ENCODE data around the gene GPN2. TPM values are rescaled to one million over a fixed set of nuclear protein-coding genes. Genes with fewer than 3 reads are reported as not detected.

Gene GPN2
- total RNA-seq, 1 donor from 2014 or later = 26.4 TPM

DNA sequence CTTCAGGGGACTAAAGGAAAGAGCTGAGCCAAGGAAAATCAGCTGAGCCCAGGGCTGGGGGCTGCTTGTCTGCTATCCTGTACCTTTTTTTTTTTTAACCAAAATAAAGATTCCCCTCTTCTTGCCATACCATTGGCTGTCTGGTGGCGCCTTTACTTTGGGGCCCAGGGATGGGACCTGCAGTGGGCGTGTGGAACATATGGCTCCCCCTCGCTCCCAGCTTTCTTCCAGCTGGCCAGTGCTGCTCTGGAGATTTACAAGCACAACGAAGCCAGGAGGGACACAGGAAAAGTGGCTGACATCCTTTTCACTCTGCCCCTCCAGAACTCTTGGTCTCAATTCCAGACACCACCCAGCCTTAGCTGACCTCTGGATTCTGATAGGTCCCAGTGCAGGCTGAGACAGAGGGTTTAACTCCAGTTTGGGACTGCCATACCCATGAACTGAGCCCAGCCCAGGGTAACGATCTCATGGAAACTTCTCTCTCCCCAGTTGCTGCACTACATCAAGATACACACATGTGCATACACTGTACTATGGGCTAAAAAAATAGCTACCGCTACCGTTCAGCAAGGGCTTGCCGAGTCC is 32.5 kb downstream of the GPN2 start:
- Mint-ChIP-seq H3K36me3 (ENCODE audit: unreplicated experiment) (peaks cover 18% of the 10 kb centered on the region), H3K27ac (ENCODE audit: unreplicated experiment) (no peak overlapping the region), H3K4me3 (ENCODE audit: unreplicated experiment) (no peak overlapping the region), H3K9me3 (ENCODE audit: unreplicated experiment) (no peaks in the 10 kb centered on the region), H3K27me3 (ENCODE audit: unreplicated experiment) (no peaks in the 10 kb centered on the region), H3K4me1 (ENCODE audit: unreplicated experiment) (peaks cover 9% of the 10 kb centered on the region)
- DNase-seq (ENCODE audit: extremely low spot score, unreplicated experiment) = no peak
- TF ChIP-seq, protein P1, sequence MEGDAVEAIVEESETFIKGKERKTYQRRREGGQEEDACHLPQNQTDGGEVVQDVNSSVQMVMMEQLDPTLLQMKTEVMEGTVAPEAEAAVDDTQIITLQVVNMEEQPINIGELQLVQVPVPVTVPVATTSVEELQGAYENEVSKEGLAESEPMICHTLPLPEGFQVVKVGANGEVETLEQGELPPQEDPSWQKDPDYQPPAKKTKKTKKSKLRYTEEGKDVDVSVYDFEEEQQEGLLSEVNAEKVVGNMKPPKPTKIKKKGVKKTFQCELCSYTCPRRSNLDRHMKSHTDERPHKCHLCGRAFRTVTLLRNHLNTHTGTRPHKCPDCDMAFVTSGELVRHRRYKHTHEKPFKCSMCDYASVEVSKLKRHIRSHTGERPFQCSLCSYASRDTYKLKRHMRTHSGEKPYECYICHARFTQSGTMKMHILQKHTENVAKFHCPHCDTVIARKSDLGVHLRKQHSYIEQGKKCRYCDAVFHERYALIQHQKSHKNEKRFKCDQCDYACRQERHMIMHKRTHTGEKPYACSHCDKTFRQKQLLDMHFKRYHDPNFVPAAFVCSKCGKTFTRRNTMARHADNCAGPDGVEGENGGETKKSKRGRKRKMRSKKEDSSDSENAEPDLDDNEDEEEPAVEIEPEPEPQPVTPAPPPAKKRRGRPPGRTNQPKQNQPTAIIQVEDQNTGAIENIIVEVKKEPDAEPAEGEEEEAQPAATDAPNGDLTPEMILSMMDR (IDR thresholded peaks at IDR 0.05) = no peak

DNA sequence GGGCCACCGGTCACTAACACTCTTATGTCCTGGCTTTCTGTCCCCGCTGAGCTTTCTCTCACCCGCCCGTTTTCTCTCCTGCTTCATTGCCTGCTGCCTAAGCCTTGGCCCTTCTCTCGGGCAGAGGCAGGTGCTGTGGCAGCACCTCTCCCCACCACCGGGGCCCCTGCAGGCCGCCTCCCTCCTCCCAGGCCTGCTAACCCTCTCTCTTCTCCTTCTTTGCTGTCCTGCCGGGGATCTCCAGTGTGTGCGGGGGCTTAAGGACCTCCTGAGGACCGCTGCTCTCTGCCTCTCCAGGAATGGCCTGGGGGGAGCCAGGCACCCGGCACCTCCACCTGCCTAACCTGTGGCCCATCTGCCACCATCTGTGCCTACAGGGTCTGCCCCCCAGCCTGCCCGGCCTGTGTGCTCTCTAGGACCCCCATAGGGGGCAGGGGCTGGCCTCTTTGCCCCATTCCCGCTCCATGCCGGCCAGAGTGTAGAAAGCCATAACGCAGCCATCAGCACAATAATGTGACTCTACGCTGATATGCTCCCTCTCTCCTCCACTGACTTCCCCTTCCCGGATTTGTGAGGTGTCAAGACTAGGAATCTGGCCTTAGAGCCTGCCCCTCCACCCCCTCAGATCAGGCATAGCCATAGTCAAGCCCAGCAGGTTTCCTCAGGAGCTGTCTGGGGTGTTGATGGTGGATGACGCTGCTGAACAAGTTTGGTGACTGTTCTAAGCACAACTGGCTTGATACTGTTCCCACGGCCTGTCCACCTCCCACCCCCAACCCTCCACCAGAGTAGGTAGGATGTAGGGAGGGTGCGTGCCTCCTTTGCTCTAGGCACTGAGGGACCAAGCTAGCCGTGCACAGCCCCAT is 33.2 kb downstream of the GPN2 start:
- DNase-seq (ENCODE audit: extremely low spot score, unreplicated experiment) = no peak
- Mint-ChIP-seq H3K4me1 (ENCODE audit: unreplicated experiment) (peaks cover 9% of the 10 kb centered on the region), H3K27ac (ENCODE audit: unreplicated experiment) (no peak overlapping the region), H3K27me3 (ENCODE audit: unreplicated experiment) (no peaks in the 10 kb centered on the region), H3K9me3 (ENCODE audit: unreplicated experiment) (no peaks in the 10 kb centered on the region), H3K36me3 (ENCODE audit: unreplicated experiment) (peaks cover 24% of the 10 kb centered on the region), H3K4me3 (ENCODE audit: unreplicated experiment) (no peak overlapping the region)
- TF ChIP-seq, protein P1 (IDR thresholded peaks at IDR 0.05) = no peak

DNA sequence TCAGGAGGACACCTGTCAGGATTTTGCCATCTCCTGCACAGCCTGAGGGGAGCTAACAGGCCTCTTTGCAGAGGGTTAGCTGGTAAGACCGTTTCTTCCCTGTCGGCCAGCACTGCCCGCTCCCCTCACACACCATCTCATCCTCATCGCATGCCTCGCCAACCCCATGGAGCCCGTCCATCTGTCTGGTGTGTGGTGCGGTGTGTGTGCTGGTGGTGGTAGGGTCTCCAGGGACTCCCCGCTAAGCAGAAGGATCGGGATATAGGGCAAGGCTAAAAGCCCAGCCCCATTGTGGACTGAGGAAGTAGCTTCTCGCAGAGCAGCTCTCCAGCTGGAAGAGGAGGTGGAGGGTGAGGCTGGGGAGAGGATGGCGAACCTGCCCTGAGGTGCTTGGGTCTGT is 33.9 kb downstream of the GPN2 start:
- Mint-ChIP-seq H3K4me3 (ENCODE audit: unreplicated experiment) (no peak overlapping the region), H3K9me3 (ENCODE audit: unreplicated experiment) (no peaks in the 10 kb centered on the region), H3K27me3 (ENCODE audit: unreplicated experiment) (no peaks in the 10 kb centered on the region), H3K27ac (ENCODE audit: unreplicated experiment) (no peak overlapping the region), H3K36me3 (ENCODE audit: unreplicated experiment) (peaks cover 31% of the 10 kb centered on the region), H3K4me1 (ENCODE audit: unreplicated experiment) (peaks cover 4% of the 10 kb centered on the region)
- TF ChIP-seq, protein P1 (IDR thresholded peaks at IDR 0.05) = no peak
- DNase-seq (ENCODE audit: extremely low spot score, unreplicated experiment) = no peak

DNA sequence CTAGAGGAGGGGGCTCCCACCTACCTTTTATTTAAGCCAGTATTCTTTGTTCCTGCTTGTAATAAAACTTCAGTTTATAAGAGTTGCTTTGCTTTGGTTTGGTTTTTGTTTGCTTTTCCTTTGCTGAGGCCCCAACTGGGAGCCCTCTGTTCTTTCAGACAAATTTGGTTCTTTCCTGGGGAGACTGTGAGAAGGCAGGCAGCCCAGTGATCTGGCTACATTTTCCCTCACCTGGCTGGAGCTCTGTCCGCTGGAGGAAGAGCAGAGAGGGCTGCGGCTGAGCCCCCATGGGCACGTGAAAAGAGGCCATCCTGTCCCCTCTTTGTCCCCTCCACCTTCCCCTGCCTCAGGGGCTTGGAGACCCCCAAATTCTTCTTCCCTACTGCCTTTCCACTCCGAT is 34.4 kb downstream of the GPN2 start:
- Mint-ChIP-seq H3K27me3 (ENCODE audit: unreplicated experiment) (no peaks in the 10 kb centered on the region), H3K4me1 (ENCODE audit: unreplicated experiment) (peaks cover 3% of the 10 kb centered on the region), H3K9me3 (ENCODE audit: unreplicated experiment) (no peaks in the 10 kb centered on the region), H3K36me3 (ENCODE audit: unreplicated experiment) (peaks cover 35% of the 10 kb centered on the region), H3K27ac (ENCODE audit: unreplicated experiment) (no peak overlapping the region), H3K4me3 (ENCODE audit: unreplicated experiment) (no peak overlapping the region)
- TF ChIP-seq, protein P1 (IDR thresholded peaks at IDR 0.05) = no peak
- DNase-seq (ENCODE audit: extremely low spot score, unreplicated experiment) = no peak

DNA sequence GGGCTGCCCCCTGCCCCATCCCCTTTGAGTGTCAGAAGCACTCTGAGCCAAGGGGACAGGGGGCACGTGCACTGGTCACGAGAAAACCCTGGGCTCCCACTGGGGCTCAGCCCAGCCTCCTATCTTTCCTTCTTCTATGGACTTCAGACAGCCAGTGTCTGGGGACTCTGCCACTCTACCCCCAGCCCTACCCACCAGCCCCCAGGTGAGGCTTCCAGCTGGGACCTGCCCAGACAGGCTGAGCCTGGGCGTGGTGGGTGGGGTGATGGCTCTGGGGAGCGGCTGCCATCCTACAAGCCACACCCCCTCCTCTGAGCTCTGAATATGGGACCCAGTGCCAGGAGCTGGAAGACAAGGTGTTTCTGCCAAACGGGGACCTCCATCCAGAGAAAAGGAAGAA is 35.2 kb downstream of the GPN2 start:
- Mint-ChIP-seq H3K36me3 (ENCODE audit: unreplicated experiment) (peaks cover 37% of the 10 kb centered on the region), H3K4me1 (ENCODE audit: unreplicated experiment) (peaks cover 3% of the 10 kb centered on the region), H3K27me3 (ENCODE audit: unreplicated experiment) (no peaks in the 10 kb centered on the region), H3K9me3 (ENCODE audit: unreplicated experiment) (no peaks in the 10 kb centered on the region), H3K27ac (ENCODE audit: unreplicated experiment) (no peak overlapping the region), H3K4me3 (ENCODE audit: unreplicated experiment) (no peak overlapping the region)
- DNase-seq (ENCODE audit: extremely low spot score, unreplicated experiment) = no peak
- TF ChIP-seq, protein P1 (IDR thresholded peaks at IDR 0.05) = no peak

Measured in osteocyte (in vitro differentiated cells).